Central memory CD8-positive, alpha-beta T cell (primary cell): Measurements from ENCODE around the gene NEURL3.

Experiments
- ATAC-seq: fragments of 150-1000 bp; cut with Tn5 transposase; replicated peaks from 2 replicates; pipeline ENCODE4 v1.10.0; 2022; ENCODE audit warnings: mild to moderate bottlenecking, moderate FRiP score, moderate number of reproducible peaks; ENCODE audit not compliant: poor library complexity, severe bottlenecking; ENCODE audit errors: extremely low read depth
- DNase-seq, 2 donors: peaks; one replicate each; pipeline ENCODE4 v3.0.0; 2021; ENCODE audit warnings: low spot score in 2 of 2
- H3K27ac Mint-ChIP-seq: one replicate; pipeline ENCODE4 v1.8.0; 2022; ENCODE audit warnings: low read depth, mild to moderate bottlenecking, moderate library complexity, mixed read lengths
- H3K27me3 Mint-ChIP-seq: one replicate; pipeline ENCODE4 v1.8.0; 2022; ENCODE audit warnings: mixed read lengths
- H3K36me3 Mint-ChIP-seq: one replicate; pipeline ENCODE4 v1.8.0; 2022; ENCODE audit warnings: mild to moderate bottlenecking, moderate library complexity, mixed read lengths; ENCODE audit not compliant: insufficient read depth
- H3K4me1 Mint-ChIP-seq: one replicate; pipeline ENCODE4 v1.8.0; 2022; ENCODE audit warnings: mixed read lengths
- H3K4me3 Mint-ChIP-seq: one replicate; pipeline ENCODE4 v1.8.0; 2022; ENCODE audit warnings: mild to moderate bottlenecking, moderate library complexity, mixed read lengths
- H3K9me3 Mint-ChIP-seq: one replicate; pipeline ENCODE4 v1.8.0; 2022; ENCODE audit warnings: mixed read lengths

The NEURL3 gene

DNA sequence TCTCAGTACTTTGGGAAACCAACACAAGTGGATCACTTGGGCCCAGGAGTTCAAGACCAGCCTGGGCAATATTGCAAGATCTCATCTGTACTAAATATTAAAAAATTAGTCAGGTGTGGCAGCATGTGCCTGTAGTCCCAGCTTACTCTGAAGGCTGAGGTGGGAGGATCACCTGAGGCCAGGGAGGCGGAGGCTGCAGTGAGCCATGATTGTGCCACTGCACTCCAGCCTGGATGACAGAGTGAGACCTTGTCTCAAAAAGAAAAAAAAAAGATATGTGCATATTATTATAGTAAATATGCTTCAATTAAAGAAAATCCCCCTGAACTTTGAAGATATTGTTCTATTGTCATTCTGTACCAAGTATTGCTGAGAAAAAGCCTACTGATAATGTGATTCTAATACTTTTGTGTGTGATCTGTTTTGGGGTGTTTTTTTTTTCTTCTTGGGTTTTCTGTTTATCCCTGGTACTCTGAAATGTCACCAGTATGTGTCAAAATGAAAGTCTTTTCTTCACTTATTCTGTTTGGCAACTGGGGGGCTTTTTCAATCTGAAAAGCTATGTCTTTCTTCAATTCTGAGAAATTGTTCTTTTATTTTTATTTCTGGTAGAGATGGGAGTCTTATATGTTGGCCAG lies 13.2 kb downstream of the NEURL3 start:
- Mint-ChIP-seq H3K27me3 (no peaks in the 10 kb centered on the region), H3K4me3 (no peak overlapping the region), H3K4me1 (peaks cover 5% of the 10 kb centered on the region), H3K36me3 (no peaks in the 10 kb centered on the region), H3K9me3 (peaks cover 5% of the 10 kb centered on the region), H3K27ac (no peak overlapping the region)
- DNase-seq (no peak), ATAC-seq (no peak)

DNA sequence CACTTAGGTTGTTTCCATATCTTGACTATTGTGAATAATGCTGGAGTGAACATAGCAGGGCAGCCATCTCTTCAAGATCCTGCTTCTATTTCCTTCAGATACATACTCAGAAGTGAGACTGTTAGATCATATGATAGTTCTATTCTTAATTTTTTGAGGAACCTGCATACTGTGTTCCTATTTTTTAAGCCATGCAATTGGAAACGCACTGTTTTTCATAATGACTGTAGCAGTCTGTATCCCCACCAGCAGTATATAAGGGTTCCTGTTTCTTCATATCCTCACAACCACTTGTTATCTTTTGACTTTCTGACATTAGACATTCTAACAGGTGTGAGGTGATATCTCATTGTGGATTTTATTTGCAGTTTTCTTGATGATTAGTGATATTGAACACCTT lies 15.5 kb downstream of the NEURL3 start:
- ATAC-seq (no peak), DNase-seq (no peak)
- Mint-ChIP-seq H3K36me3 (peaks cover 6% of the 10 kb centered on the region), H3K27ac (no peak overlapping the region), H3K4me3 (no peak overlapping the region), H3K9me3 (peaks cover under 1% of the 10 kb centered on the region), H3K27me3 (no peaks in the 10 kb centered on the region), H3K4me1 (peaks cover 27% of the 10 kb centered on the region)

DNA sequence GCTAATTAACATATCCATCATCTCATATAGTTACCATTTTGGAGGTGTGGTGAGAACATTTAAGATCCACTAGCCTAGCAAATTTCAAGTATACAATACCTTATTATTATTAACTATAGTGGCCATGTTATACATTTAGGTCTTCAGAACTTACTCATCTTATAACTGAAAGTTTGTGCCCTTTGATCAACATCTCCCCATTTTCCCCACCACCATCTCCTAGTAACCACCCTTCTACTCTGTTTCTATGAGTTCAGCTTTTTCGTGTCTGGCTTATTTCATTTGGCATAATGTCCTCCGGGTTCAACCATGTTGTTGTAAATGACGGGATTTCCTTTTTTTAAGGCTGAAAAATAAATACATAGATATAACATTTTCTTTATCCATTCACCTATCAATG lies 15.9 kb downstream of the NEURL3 start:
- peaks cover 31% of the 10 kb centered on the region for H3K4me1 Mint-ChIP-seq
- no peaks in the 10 kb centered on the region for H3K27me3 Mint-ChIP-seq
- H3K27ac Mint-ChIP-seq = no peak overlapping the region
- H3K4me3 Mint-ChIP-seq = no peak overlapping the region
- ATAC-seq = no peak
- DNase-seq = no peak
- H3K9me3 Mint-ChIP-seq = no peaks in the 10 kb centered on the region
- H3K36me3 Mint-ChIP-seq = peaks cover 6% of the 10 kb centered on the region

DNA sequence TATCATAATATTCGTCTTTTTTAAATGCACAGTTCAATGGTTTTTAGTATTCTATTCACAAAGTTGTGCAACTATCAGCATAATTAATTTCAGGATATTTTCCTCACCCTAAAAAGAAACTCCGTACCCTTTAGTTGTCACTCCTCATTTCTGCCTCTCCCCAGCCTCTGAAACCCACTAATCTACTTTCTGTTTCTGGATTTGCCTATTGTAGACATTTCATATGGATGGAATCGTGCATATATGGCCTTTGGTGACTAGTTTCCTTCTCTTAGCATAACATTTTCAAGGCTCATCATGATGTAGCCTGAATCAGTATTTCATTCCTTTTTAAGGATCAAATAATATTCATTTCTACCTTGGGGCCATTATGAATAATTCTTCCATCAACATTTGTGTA lies 18.5 kb downstream of the NEURL3 start:
- Mint-ChIP-seq H3K9me3 (no peaks in the 10 kb centered on the region), H3K36me3 (peaks cover 6% of the 10 kb centered on the region), H3K4me1 (peaks cover 31% of the 10 kb centered on the region), H3K4me3 (peak overlapping the region; percentile 87), H3K27me3 (no peaks in the 10 kb centered on the region), H3K27ac (peak overlapping the region; percentile 99)
- no peak for DNase-seq
- ATAC-seq = no peak

DNA sequence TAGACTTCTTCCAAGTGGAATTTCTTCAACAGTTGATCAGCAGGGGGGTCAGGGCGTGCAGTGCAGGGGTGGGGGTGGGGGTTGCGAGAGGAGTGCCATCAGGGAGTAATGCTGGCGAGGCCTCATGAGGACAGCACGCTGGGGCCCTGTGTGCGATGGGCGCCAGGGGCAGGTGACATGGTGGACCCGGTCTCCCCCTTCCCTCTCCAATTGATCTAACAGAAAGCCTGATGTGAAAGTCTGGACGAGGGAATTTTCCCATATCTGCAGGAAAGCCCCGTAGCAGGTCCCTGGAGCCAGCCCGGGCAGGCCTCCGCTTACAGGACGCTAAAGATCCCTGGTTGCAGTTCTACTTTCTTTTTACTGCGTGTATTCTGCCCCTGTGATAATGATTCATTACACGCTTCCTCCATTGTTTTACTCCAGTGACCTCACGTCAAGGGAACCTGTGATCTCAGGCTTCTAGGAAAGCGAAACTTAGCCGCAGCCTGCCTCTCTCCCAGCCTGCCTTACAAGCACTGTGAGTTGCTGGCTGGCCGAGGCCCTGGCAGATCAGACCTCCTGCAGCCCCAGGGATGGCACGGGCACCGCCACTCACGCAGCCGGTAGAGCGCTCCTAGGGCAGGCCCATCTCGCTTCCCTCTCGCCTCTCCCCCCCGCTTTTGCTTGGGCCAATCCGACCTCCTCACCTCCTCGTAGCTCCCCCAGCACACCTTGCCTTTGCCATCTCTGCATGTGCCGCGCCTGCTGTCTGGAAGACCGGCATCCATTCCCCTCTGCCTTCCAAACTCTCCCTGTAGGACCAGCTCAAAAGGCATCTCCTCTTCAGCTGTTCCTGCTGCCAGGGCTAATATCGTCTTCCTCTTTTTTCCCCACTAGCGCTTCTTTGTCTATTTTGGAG lies 19.2 kb downstream of the NEURL3 start:
- Mint-ChIP-seq H3K9me3 (no peaks in the 10 kb centered on the region), H3K4me1 (peaks cover 31% of the 10 kb centered on the region), H3K4me3 (peak overlapping the region; percentile 87), H3K36me3 (peaks cover 6% of the 10 kb centered on the region), H3K27me3 (no peaks in the 10 kb centered on the region), H3K27ac (peak overlapping the region; percentile 99)
- ATAC-seq (peak; percentile 90), DNase-seq (peak; percentile 48 to 65)

DNA sequence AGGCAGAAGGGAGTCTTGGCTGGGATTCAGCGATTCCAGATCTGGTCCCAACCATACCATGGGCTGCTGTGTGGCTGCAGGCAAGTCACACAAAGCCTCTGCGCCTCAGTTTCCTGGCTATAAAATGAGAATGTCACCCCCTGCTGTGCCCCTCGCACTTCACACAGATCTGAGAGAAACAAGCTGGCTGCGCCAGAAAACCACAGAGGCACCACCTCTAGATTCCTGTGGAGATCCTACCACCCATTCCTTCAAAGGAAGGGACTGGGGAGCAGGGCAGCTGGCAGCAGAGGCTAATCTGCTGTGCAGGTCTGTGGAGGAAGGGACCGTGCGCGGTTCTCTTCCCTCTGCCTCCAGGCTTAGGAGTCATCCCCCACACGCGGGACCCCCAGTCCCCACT lies 19.8 kb downstream of the NEURL3 start:
- Mint-ChIP-seq H3K4me1 (peaks cover 31% of the 10 kb centered on the region), H3K36me3 (peaks cover 6% of the 10 kb centered on the region), H3K9me3 (no peaks in the 10 kb centered on the region), H3K27me3 (no peaks in the 10 kb centered on the region), H3K27ac (peak overlapping the region; percentile 99), H3K4me3 (peak overlapping the region; percentile 87)
- DNase-seq (no peak), ATAC-seq (no peak)

DNA sequence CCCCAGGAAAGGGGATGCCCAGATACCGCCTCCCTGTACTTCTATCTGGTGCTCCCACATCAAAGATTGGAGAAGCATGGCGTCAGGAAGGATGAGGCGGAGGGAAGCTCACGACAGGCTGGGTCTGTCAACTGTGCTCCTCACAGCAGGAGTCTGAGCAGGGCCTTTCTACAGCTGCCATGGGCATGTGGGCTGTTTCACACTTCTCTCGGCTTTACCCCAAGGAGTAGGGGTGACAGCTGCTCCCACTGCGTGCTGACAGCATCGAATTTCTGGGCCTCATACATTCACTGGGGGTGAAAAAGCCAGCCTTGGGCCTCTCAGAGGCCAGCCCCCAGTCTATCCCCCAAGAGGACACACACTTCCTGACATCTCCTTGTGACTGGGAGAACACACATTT lies 21.1 kb downstream of the NEURL3 start:
- Mint-ChIP-seq H3K27ac (no peak overlapping the region), H3K9me3 (no peaks in the 10 kb centered on the region), H3K4me3 (no peak overlapping the region), H3K27me3 (no peaks in the 10 kb centered on the region), H3K4me1 (peaks cover 31% of the 10 kb centered on the region), H3K36me3 (peaks cover 6% of the 10 kb centered on the region)
- ATAC-seq (no peak), DNase-seq (no peak)

DNA sequence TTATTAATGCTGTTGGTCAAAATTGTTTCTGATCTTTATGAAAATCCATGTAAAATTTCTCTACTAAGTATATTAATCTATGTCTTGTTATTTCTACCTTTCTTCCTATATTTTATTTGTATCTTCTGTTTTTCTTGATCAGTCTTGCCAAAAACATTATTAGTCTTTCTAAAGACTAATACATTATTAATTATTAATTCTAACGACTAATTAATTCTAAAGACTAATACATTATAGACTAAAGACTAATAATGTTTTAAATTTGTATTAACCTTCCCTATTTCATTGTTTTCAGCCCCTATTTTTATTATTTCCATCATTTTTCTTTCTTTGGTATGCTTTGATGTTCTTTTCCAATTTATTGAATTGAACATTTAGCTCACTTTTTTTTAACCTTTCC lies 27.7 kb downstream of the NEURL3 start:
- DNase-seq (no peak), ATAC-seq (no peak)
- Mint-ChIP-seq H3K4me1 (no peaks in the 10 kb centered on the region), H3K4me3 (no peak overlapping the region), H3K27me3 (no peaks in the 10 kb centered on the region), H3K36me3 (no peaks in the 10 kb centered on the region), H3K27ac (no peak overlapping the region), H3K9me3 (no peaks in the 10 kb centered on the region)

DNA sequence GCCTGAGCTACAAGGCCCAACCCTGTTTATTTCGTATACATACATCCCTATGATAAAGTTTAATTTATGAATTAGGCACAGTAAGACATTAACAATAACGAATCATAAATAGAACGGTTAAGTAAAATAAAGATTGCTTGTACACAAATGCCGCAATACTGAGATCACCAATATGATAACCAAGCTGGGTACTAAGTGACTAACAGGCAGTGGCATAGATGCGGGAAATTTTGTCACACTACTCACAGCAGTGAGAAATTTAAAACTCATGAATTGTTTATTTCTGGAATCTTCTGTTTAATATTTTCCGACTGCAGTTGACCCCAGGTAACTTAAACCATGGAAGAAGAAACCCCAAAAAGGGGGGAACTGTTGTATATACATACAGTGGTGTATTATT lies 33.4 kb downstream of the NEURL3 start:
- no peak for ATAC-seq
- Mint-ChIP-seq H3K27ac (no peak overlapping the region), H3K4me1 (no peaks in the 10 kb centered on the region), H3K36me3 (no peaks in the 10 kb centered on the region), H3K27me3 (no peaks in the 10 kb centered on the region), H3K9me3 (no peaks in the 10 kb centered on the region), H3K4me3 (no peak overlapping the region)
- DNase-seq = no peak

DNA sequence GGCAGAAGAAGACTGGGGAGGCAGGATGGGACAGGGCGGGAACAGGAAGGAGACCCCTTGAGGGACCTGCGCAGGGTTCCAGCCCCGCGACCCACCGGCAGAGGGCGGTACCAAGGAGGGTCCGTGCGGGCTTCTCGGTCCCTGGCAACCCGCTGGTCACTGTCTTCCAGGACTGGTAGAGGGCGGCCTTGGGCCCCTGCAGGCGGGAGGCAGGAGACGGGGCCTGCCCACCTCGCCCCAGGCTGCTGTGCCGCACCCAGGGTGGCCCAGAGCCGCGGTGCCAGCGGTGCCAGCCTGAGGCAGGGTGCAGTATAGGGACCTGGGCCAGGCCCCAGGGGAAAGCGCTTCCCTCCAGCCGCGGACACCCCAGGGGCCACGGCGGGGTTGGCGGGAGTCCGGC lies 34.5 kb downstream of the NEURL3 start:
- H3K36me3 Mint-ChIP-seq = no peaks in the 10 kb centered on the region
- no peak overlapping the region for H3K4me3 Mint-ChIP-seq
- H3K4me1 Mint-ChIP-seq = no peaks in the 10 kb centered on the region
- DNase-seq (peak in 1 of 2 donors; percentile 13), ATAC-seq (peak; percentile 19)
- H3K27ac Mint-ChIP-seq = no peak overlapping the region
- no peaks in the 10 kb centered on the region for H3K9me3 Mint-ChIP-seq
- H3K27me3 Mint-ChIP-seq = no peaks in the 10 kb centered on the region

DNA sequence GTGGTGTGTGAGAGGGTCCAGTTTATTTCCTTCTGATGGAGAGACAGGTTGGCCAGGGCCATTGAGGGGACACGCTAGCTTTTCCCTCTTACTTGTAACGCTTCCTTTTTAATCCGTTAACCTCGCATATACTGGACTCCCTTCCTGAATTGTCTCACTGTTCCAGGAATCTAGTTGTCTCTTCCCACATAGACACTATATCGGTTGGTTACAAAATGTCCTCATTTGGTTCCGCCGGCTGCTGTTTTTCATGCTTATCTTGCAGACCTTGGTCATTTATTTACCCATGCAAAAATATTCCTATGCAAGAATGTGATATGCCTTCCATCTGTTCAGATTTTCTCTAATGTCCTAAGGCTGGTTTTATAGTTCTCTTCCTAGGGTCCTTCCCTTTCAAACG lies 35.0 kb downstream of the NEURL3 start:
- DNase-seq (no peak), ATAC-seq (no peak)
- Mint-ChIP-seq H3K27ac (no peak overlapping the region), H3K4me3 (no peak overlapping the region), H3K4me1 (no peaks in the 10 kb centered on the region), H3K36me3 (no peaks in the 10 kb centered on the region), H3K27me3 (no peaks in the 10 kb centered on the region), H3K9me3 (no peaks in the 10 kb centered on the region)

DNA sequence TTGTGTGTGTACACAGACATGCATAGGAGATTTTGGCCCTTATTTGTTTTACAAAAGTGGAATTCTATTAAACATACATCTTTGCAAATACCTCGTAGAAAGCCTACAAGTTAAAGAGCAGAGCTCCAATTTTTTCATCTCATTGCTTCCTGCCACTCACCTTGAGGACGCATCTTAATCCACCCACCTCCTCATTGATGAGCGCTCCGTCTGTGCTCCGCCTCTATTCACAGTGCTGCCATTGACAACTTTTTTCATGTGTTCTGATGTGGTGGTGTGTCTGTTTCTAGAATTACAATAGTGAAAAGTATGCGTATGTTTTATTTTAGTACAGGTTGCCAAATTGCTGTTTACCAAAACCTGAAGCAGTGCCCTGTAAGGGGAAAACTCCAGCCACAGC lies 36.3 kb downstream of the NEURL3 start:
- Mint-ChIP-seq H3K27ac (no peak overlapping the region), H3K9me3 (no peaks in the 10 kb centered on the region), H3K4me3 (no peak overlapping the region), H3K27me3 (no peaks in the 10 kb centered on the region), H3K36me3 (no peaks in the 10 kb centered on the region), H3K4me1 (no peaks in the 10 kb centered on the region)
- no peak for ATAC-seq
- DNase-seq = no peak

DNA sequence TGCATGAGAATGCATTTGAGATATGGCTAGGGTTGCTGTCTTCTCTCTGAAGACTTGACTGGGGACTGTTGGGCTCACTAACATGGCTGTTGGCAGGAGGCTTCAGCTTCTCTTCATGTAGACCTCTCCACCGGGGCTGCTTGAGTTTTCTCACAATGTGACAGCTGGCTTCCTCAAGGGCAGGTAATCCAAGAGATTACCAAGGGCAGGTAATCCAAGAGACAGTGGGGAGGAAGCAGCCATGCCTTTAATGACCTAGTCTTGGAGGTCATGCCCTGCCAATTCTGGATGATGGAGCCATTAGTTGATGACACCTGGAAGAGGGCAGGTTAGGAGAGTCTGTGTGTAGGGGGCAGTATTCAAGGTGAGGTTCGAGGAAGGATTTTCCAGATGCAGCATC lies 40.5 kb downstream of the NEURL3 start:
- Mint-ChIP-seq H3K36me3 (no peaks in the 10 kb centered on the region), H3K27ac (no peak overlapping the region), H3K4me1 (no peaks in the 10 kb centered on the region), H3K27me3 (no peaks in the 10 kb centered on the region), H3K9me3 (no peaks in the 10 kb centered on the region), H3K4me3 (no peak overlapping the region)
- DNase-seq (no peak), ATAC-seq (no peak)
